GM21515 (cell line): ENCODE results near the gene PCP2.
"Not testable (repeated sequence)": the region's sequence is repeated elsewhere in the genome, so short reads cannot be mapped to it uniquely, and the experiment has no call there.

Experiments used
- ATAC-seq: cut with Tn5 transposase; IDR thresholded peaks from one replicate; pipeline ENCODE4 v1.9.1; 2021; ENCODE audit not compliant: unreplicated experiment

Gene PCP2

DNA sequence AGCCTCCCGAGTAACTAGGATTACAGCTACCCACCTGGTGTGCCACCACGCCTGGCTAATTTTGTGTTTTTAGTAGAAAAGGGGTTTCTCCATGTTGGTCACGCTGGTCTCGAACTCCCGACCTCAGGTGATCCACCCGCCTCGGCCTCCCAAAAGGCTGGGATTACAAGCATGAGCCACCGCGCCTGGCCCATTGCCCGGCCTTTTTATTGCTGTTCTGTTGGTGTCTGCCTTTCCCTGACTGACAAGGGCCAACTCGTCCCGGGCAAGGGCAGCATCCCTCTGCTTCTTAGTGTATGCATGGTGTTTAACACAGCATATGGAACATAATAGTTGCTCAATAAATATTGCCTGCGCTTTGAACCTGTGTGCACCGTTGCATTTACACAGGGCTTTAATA, 29.1 kb upstream of the PCP2 start:
- ATAC-seq = no peak

- no peak for ATAC-seq
Observed at GRCh38 chr19:7661744-7662538, 28.4 kb upstream of the PCP2 start.

- ATAC-seq = peak; percentile 66
Observed at GRCh38 chr19:7658219-7658686, 24.7 kb upstream of the PCP2 start.

DNA sequence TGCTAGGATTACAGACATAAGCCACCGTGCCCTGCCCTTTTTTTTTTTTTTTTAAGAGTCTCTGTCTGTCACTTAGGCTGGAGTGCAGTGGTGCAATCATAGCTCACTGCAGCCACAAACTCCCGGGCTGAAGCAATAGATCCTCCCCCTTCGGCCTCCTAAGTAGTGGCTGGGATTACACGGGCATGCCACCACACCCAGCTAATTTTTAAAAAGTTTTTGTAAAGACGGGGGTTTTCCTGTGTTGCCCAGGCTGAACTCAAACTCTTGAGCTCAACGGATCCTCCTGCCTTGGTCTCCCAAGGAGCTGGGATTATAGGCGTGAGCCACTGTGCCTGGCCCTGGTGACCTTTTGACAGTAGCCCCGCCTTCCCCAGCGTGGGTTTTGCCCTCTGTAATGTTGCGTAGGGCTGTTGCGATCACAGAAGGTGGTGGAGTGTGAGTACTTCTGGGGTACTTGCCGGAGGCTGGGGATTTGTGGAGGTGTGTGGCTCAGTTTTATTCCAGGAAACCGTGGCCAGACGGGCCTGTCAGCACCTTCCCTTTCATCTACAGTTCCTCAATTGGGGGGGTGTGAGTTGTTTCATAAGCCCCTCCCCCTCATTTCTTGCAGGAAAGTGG, 23.7 kb upstream of the PCP2 start:
- no peak for ATAC-seq

- no peak for ATAC-seq
Observed at GRCh38 chr19:7655581-7655980, 22.1 kb upstream of the PCP2 start.

DNA sequence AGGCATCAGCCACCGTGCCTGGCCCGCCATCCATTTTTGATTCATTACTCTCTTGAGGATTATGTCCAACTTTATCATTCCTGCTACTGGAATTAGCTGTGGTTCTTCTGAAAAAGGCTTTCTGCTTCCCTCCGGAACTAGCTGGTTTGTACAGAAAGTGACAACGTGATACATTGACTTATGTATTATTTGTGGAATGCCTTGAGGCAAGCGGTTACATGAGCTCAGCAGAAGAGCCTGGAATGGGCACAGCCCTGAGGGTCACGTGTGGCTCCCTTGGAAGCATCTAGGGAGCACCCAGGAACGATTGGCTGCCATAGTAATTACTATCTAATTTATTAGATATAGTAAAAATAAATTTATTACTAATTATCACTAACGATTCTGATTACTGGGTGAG, 20.9 kb upstream of the PCP2 start:
- no peak for ATAC-seq

GRCh38 chr19:7652061-7652641, 18.6 kb upstream of the PCP2 start:
- no peak for ATAC-seq

GRCh38 chr19:7650148-7650547, 16.6 kb upstream of the PCP2 start:
- no peak for ATAC-seq

GRCh38 chr19:7648265-7649014, 14.9 kb upstream of the PCP2 start:
- ATAC-seq = no peak

- no peak for ATAC-seq
Observed at GRCh38 chr19:7647156-7647555, 13.6 kb upstream of the PCP2 start.

DNA sequence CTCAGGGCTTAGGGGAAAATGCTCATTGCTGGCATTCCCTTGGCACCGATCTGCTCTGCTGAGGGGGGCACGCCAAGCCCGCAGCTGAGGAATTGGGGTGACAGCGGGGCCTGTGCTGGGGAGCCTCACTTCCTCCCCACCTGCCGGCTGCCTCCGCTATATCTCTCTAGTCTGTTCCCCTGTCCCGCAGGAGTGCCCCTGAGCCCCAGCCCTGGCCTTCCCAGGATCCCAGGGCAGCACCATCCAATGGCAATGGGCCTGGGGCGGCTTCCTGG, 12.8 kb upstream of the PCP2 start:
- no peak for ATAC-seq

DNA sequence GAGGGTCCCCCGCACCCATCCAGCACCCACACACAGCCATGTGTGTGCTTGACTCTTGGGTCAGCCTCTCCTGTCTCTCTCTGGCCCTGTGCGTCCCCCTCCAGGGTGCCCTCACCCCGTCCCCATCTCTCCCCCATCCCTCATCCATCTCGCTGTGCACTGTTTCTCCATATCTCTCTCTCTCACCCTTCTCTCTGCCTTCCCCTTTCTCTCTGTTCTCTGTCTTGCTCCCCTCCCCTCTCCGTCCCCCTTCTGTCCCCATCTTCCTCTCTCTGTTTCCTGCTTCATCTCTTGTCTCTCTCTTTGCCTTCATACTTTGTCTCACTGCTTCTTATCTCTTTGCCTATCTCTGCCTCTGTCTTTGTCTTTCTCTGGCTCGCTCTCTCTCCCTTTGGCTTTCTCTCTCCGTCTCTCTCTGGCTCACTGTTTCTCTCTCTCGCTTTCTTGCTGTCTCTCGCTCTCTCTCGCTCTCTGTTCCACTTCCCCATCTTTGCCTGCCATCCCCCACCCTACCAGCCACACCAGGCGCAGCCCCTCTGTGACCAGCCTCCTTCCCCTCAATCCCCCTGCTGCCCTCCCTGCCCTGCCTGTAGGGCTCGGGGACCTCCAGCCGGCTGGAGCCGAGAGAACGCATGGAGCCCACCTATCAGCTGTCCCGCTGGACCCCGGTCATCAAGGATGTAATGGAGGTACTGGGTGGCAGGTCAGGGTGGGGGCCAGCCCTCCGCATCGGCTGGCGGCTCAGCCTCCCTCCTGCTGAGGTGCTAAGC, 12.3 kb upstream of the PCP2 start:
- ATAC-seq = no peak

GRCh38 chr19:7645163-7645562, 11.6 kb upstream of the PCP2 start:
- no peak for ATAC-seq

DNA sequence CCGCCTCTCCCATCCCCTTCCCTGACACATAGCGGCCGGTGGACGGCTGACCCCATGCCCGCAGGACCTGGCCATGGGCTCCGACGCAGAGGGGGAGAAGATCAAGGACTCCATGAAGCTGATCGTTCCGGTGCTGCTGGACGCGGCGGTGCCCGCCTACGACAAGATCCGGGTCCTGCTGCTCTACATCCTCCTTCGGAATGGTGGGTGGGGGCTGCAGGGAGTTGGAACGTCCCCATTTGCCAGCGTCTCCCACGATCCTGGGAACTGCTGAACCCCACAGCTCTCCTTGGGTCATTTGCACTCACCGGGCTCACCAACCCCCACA, 11.0 kb upstream of the PCP2 start:
- ATAC-seq = no peak

DNA sequence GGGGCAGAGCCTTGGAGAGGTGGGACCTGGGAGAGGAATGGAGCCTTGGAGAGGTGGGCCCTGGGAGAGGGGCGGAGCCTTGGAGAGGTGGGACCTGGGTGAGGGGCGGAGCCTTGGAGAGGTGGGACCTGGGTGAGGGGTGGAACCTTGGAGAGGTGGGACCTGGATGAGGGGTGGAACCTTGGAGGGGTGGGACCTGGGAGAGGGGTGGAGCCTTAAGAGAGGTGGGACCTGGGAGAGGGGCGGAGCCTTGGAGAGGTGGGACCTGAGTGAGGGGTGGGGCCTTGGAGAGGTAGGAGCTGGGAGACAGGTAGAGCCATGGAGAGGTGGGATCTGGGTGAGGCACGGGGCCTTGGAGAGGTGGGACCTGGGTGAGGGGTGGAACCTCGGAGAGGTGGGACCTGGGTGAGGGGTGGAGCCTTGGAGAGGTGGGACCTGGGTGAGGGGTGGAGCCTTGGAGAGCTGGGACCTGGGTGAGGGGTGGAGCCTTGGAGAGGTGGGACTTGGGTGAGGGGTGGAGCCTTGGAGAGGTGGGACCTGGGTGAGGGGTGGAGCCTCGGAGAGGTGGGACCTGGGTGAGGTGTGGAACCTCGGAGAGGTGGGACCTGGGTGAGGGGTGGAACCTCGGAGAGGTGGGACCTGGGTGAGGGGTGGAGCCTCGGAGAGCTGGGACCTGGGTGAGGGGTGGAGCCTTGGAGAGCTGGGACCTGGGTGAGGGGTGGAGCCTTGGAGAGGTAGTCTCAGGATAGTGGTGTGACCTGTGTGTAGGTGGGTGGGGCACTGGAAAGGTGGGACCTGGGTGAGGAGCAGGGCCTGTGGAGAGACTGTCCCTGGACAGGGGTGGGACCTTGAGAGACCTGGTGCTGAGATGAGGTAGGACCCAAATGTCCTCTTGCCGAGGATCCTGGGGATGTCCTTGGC, 10.4 kb upstream of the PCP2 start:
- not testable (repeated sequence) for ATAC-seq

DNA sequence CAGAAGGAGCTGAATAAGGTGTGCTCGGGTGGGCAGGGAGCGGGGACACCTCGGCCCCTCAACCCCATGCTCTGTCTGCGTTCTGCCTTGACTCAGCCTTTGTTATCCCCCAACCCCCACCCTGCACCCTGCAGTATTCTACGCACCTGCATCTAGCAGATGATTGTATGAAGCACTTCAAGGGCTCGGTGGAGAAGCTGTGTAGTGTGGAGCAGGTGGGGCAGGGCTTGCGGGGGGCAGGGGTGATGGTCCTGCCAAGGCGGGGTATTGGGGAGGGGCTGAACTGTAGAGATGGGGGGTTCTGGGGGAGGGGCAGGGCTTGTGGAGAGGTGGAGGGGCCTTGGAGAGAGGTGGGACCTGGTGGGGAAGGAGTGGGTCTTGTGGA, 9.5 kb upstream of the PCP2 start:
- ATAC-seq = no peak

DNA sequence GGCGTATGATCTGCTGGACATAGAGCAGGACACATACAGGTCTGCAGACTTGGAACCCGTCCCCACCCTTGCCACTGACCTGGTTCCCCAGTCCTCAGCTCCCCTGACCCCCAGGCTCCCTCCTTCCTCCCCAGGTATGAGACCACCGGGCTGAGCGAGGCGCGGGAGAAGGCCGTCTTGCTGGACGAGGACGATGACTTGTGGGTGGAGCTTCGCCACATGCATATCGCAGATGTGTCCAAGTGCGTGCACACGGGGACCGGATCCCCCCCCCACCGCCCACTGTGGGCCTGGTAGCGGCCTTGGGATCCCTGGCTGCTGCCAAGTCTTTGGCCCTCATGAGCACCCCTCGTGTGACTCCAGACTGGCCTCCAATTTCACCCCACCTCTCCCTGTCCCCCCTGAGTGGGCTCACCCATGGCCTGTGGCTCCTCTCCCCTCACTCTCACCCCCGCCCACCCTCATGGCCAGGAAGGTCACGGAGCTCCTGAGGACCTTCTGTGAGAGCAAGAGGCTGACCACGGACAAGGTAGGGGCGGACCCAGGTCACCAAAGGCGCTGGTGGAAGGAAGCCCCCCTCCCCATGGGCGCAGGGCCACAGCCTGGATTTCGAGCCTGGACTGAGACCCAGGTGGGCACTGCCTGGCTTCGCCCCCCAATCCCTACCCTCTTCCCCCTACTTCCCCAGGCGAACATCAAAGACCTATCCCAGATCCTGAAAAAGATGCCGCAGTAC, 8.9 kb upstream of the PCP2 start:
- no peak for ATAC-seq

DNA sequence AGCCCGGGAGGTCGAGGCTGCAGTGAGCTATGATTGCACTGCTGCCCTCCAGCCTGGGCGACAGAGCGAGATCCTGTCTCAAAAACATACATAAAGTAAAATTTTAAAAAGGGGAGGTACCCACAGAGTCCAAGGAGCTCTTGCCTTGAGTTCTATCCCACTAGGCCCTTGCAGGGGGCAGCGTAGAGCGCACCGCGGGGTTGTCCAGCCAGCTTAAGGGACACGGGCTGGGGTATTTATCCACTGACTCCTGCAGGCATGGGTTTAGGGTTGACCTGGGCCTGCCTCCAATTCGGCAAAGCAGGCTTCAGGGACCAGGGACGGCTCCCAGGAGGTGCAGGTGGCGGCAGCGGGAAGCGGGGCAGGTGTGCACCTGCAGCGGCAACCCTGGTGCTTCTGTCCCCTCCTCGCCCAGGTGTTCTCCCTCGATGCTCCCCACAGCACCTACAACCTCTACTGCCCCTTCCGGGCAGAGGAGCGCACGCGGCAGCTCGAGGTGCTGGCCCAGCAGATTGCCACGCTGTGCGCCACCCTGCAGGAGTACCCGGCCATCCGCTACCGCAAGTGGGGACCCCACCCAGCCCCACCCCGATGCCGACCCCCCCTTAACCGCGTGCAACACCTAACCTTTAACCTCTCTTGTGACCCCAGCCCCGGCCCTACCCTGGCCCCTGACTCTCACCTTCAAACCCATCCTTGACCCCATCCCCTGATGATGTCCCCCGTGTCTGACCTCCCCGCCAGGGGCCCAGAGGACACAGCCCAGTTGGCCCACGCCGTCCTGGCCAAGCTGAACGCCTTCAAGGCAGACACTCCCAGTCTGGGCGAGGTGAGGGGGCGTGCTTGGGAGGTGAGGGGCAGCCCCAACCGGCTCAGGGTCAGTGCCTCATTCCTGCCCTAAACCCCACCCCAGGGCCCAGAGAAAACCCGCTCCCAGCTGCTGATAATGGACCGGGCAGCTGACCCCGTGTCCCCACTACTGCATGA, 8.1 kb upstream of the PCP2 start:
- no peak for ATAC-seq
